NCI-H1417 (cell line): ENCODE measurements around the gene PTPRT.

Experiments used
- DNase-seq, 3 experiments: peaks; one replicate each; lab custom pipeline; 2025; lab: John Stamatoyannopoulos, UW

The PTPRT gene

GRCh38 chr20:43189554-43190331, at the start of gene PTPRT:
TSS of gene PTPRT (minus strand) at chr20:43189906. CDS start at chr20:43189733, 173 bp downstream.
- DNase-seq = peak in 2 of 3 experiments; percentile 57 to 66

- DNase-seq = peak in 2 of 3 experiments; percentile 41 to 58
Observed at GRCh38 chr20:43238833-43239232, 49.1 kb upstream of the PTPRT start.

- DNase-seq = peak in 2 of 3 experiments; percentile 41 to 78
Observed at GRCh38 chr20:43238266-43238665, 48.6 kb upstream of the PTPRT start.

- DNase-seq = no peak
Observed at GRCh38 chr20:43237651-43238168, 48.0 kb upstream of the PTPRT start.

GRCh38 chr20:43235998-43236397, 46.3 kb upstream of the PTPRT start:
- no peak for DNase-seq

- peak in 1 of 3 experiments; percentile 42 for DNase-seq
Observed at GRCh38 chr20:43231829-43232228, 42.1 kb upstream of the PTPRT start.

- DNase-seq = no peak
Observed at GRCh38 chr20:43229696-43230095, 40.0 kb upstream of the PTPRT start.

GRCh38 chr20:43220612-43221011, 30.9 kb upstream of the PTPRT start:
- no peak for DNase-seq

GRCh38 chr20:43210901-43211300, 21.2 kb upstream of the PTPRT start:
- no peak for DNase-seq

GRCh38 chr20:43209831-43210230, 20.1 kb upstream of the PTPRT start:
- DNase-seq = no peak

- DNase-seq = no peak
Observed at GRCh38 chr20:43205699-43206098, 16.0 kb upstream of the PTPRT start.

GRCh38 chr20:43202100-43202499, 12.4 kb upstream of the PTPRT start:
- DNase-seq = no peak

GRCh38 chr20:43198607-43199006, 8.9 kb upstream of the PTPRT start:
- DNase-seq = no peak

- DNase-seq = no peak
Observed at GRCh38 chr20:43196243-43196642, 6.5 kb upstream of the PTPRT start.

- no peak for DNase-seq
Observed at GRCh38 chr20:43194137-43194536, 4.4 kb upstream of the PTPRT start.

- no peak for DNase-seq
Observed at GRCh38 chr20:43193443-43193842, 3.7 kb upstream of the PTPRT start.

- DNase-seq = peak in 2 of 3 experiments; percentile 39 to 68
Observed at GRCh38 chr20:43191946-43192863, 2.5 kb upstream of the PTPRT start.

GRCh38 chr20:43191143-43191542, 1.4 kb upstream of the PTPRT start:
- peak in 1 of 3 experiments; percentile 39 for DNase-seq

GRCh38 chr20:43190332-43190953, 737 bp upstream of the PTPRT start:
- peak in 2 of 3 experiments; percentile 48 to 57 for DNase-seq

GRCh38 chr20:43188861-43189553, 699 bp downstream of the PTPRT start:
- peak in 2 of 3 experiments; percentile 54 to 76 for DNase-seq

GRCh38 chr20:43188234-43188653, 1.5 kb downstream of the PTPRT start:
- DNase-seq = peak in 2 of 3 experiments; percentile 62 to 63
